Nephron progenitor cell (in vitro differentiated cells): ENCODE results near the gene IQGAP2.

Experiments
- DNase-seq: peaks from one replicate; pipeline ENCODE4 v3.0.0; 2021
- H3K27ac Mint-ChIP-seq: 2 replicates; pipeline ENCODE4 v1.8.0; 2021; ENCODE audit warnings: mild to moderate bottlenecking, moderate library complexity, mixed read lengths
- H3K27me3 Mint-ChIP-seq: 2 replicates; pipeline ENCODE4 v1.8.0; 2021; ENCODE audit warnings: mild to moderate bottlenecking, low read depth, mixed read lengths; ENCODE audit not compliant: poor library complexity
- H3K36me3 Mint-ChIP-seq: 2 replicates; pipeline ENCODE4 v1.8.0; 2021; ENCODE audit warnings: low read depth, mixed read lengths
- H3K4me1 Mint-ChIP-seq: 2 replicates; pipeline ENCODE4 v1.8.0; 2021; ENCODE audit warnings: mixed read lengths
- H3K4me3 Mint-ChIP-seq: 2 replicates; pipeline ENCODE4 v1.8.0; 2021; ENCODE audit warnings: mild to moderate bottlenecking, moderate library complexity, mixed read lengths
- H3K9me3 Mint-ChIP-seq: 2 replicates; pipeline ENCODE4 v1.8.0; 2021; ENCODE audit warnings: mild to moderate bottlenecking, moderate library complexity, mixed read lengths
- CTCF ChIP-seq: fragments of 200-600 bp; sonication (generic); IDR thresholded peaks from 2 replicates; pipeline ENCODE4 v1.5.0; 2021; ENCODE audit warnings: antibody characterized with exemption

IQGAP2 gene

DNA sequence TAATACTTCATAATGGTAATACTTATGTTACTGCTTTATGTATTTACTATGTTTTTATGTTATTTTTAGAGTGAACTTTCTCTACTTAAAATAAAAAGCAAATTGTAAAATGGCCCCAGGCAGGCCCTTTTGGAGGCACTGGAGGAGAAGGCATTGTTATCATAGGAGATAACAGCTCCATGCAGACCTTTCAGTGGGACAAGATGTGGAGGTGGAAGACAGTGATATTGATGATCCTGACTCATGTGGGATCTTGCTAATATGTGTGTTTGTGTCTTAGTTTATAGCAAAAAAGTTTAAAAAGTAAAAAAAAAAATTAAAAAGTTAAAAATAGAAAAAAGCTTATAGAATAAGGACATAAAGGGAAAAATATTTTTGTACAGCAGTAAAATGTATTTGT is 74.5 kb downstream of the IQGAP2 start:
- H3K9me3 Mint-ChIP-seq, result no peaks in the 10 kb centered on the region
- no peak overlapping the region for H3K4me3 Mint-ChIP-seq
- no peaks in the 10 kb centered on the region for H3K27me3 Mint-ChIP-seq
- TF ChIP-seq CTCF, result no peak
- DNase-seq, result no peak
- H3K4me1 Mint-ChIP-seq, result peaks cover 51% of the 10 kb centered on the region
- H3K36me3 Mint-ChIP-seq, result peaks cover 16% of the 10 kb centered on the region
- H3K27ac Mint-ChIP-seq, result no peak overlapping the region

DNA sequence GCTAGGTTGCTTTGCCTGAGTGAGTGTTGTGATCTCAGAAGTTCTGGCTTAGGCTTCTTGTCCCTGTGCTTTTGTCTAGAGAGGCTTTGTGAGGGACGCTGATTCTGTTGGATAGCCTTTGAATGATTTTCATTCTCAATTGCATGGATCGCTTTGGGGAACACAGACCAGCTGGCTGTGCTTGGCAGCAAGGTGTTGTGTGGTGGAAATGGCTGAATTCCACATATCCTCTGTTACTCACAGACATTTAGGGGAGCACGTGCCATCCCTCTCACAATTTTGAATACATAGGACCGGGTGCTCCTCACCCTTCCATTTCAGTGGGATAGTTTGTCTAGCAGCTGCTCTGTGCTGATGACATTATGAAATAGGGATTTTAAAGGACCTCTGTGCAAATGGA is 76.2 kb downstream of the IQGAP2 start:
- no peaks in the 10 kb centered on the region for H3K27me3 Mint-ChIP-seq
- H3K27ac Mint-ChIP-seq, result peak overlapping the region; percentile 33
- H3K4me1 Mint-ChIP-seq, result peaks cover 55% of the 10 kb centered on the region
- H3K4me3 Mint-ChIP-seq, result no peak overlapping the region
- DNase-seq, result no peak
- peaks cover 5% of the 10 kb centered on the region for H3K36me3 Mint-ChIP-seq
- H3K9me3 Mint-ChIP-seq, result no peaks in the 10 kb centered on the region
- no peak for TF ChIP-seq CTCF

- Mint-ChIP-seq H3K27ac (peak overlapping the region; percentile 33), H3K9me3 (no peaks in the 10 kb centered on the region), H3K4me1 (peaks cover 57% of the 10 kb centered on the region), H3K4me3 (no peak overlapping the region), H3K27me3 (no peaks in the 10 kb centered on the region), H3K36me3 (peaks cover 5% of the 10 kb centered on the region)
- DNase-seq, result no peak
- no peak for TF ChIP-seq CTCF
These were observed 77.0 kb downstream of the IQGAP2 start for GRCh38 chr5:76479973-76480667.

GRCh38 chr5:76482984-76483383 is 79.9 kb downstream of the IQGAP2 start:
- Mint-ChIP-seq H3K4me1 (peaks cover 47% of the 10 kb centered on the region), H3K9me3 (no peaks in the 10 kb centered on the region), H3K4me3 (no peak overlapping the region), H3K36me3 (peaks cover 5% of the 10 kb centered on the region), H3K27me3 (no peaks in the 10 kb centered on the region), H3K27ac (no peak overlapping the region)
- TF ChIP-seq CTCF, result no peak
- DNase-seq, result no peak

DNA sequence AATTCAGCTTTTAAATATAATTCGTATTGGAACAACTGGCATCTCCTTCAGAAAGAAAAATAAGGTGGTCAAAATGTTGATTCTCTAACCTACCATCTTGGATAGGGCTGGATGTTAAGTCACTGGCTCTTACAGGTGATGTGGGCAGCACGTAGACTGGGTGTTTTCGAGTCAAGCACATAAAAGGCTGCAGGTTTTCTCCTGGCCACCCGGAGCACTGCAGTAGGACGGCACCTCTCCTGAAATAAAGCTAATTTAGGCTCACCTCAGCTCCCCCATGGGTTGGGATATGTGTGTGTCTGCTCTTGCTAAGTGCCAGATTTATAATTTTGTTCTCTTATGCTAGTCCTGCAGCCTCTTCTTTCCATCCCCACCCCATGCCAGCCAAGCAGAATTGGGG is 80.3 kb downstream of the IQGAP2 start:
- H3K4me1 Mint-ChIP-seq, result peaks cover 50% of the 10 kb centered on the region
- H3K9me3 Mint-ChIP-seq, result no peaks in the 10 kb centered on the region
- peak overlapping the region; percentile 36 for H3K27ac Mint-ChIP-seq
- TF ChIP-seq CTCF, result no peak
- no peak for DNase-seq
- H3K4me3 Mint-ChIP-seq, result no peak overlapping the region
- no peaks in the 10 kb centered on the region for H3K27me3 Mint-ChIP-seq
- H3K36me3 Mint-ChIP-seq, result peaks cover 5% of the 10 kb centered on the region

GRCh38 chr5:76483881-76484280 is 80.8 kb downstream of the IQGAP2 start:
- no peaks in the 10 kb centered on the region for H3K27me3 Mint-ChIP-seq
- H3K36me3 Mint-ChIP-seq, result peaks cover 3% of the 10 kb centered on the region
- H3K4me3 Mint-ChIP-seq, result no peak overlapping the region
- no peaks in the 10 kb centered on the region for H3K9me3 Mint-ChIP-seq
- TF ChIP-seq CTCF, result no peak
- peaks cover 52% of the 10 kb centered on the region for H3K4me1 Mint-ChIP-seq
- DNase-seq, result no peak
- peak overlapping the region; percentile 36 for H3K27ac Mint-ChIP-seq
